ENCODE data around the gene KCNIP4. TPM values are rescaled to one million over a fixed set of nuclear protein-coding genes. Genes with fewer than 3 reads are reported as not detected.

The KCNIP4 gene
- total and polyA plus RNA-seq, 10 of the 15 experiments (the other 5 are each of a cell fraction or from before 2014, with no cell fraction given), result 0.03 to 0.23 (median 0.13) TPM; not detected in 7

- H3K9ac ChIP-seq (ENCODE audit: control insufficient read depth, insufficient read depth, low read length), result no peak overlapping the region
- POLR2A ChIA-PET, result no interaction called here
- BruUV-seq (replicated peaks), result no TSS peak
These were observed 1104.3 kb downstream of the KCNIP4 start for GRCh38 chr4:20844311-20844710.

More at GRCh38 chr4:20844311-20844710, 1104.3 kb downstream of the KCNIP4 start:
- intact Hi-C loops (cut with micrococcal nuclease; ENCODE audit: unreplicated experiment), result no loop called here
- Histone ChIP-seq H3K9me3 (replicated peaks; ENCODE audit: control insufficient read depth, insufficient read depth, low read length) (no peaks in the 10 kb centered on the region), H3K27me3 (replicated peaks in 1 of 2; ENCODE audit: control insufficient read depth in 2 of 2, insufficient read depth in 2 of 2, low read length in 1 of 2) (no peaks in the 10 kb centered on the region), H3K4me2 (ENCODE audit: control insufficient read depth, insufficient read depth) (no peak overlapping the region), H4K20me1 (ENCODE audit: control insufficient read depth, insufficient read depth) (no peaks in the 10 kb centered on the region), H3K4me1 (ENCODE audit: control insufficient read depth, insufficient read depth, low read length) (no peaks in the 10 kb centered on the region), H3K4me3 (no peak overlapping the region), H2AFZ (ENCODE audit: control insufficient read depth, low read depth, low read length) (no peak overlapping the region), H3K27ac (ENCODE audit: control insufficient read depth, insufficient read depth) (no peak overlapping the region), H3K79me2 (ENCODE audit: control insufficient read depth, insufficient read depth, low read length) (no peaks in the 10 kb centered on the region), H3K36me3 (ENCODE audit: control insufficient read depth in 2 of 2, insufficient read depth in 2 of 2, low read length in 1 of 2) (no peaks in the 10 kb centered on the region)
- no peak for ATAC-seq
- DNase-seq (ENCODE audit: low read depth, low spot score), result no peak
- ChIA-PET RAD21 (ENCODE audit: unreplicated experiment) (no interaction called here), CTCF (no interaction called here), SMC1A (ENCODE audit: uncharacterized antibody, unreplicated experiment) (no interaction called here)
- 17% methylated on average over 4 of the region's 4 CpGs for WGBS (ENCODE audit: insufficient coverage, insufficient replicate concordance, low lambda C conversion rate, missing lambda C conversion rate)
- no peak for TF ChIP-seq NBN (IDR thresholded peaks at IDR 0.05)
- TF ChIP-seq ZNF274 (IDR thresholded peaks at IDR 0.05; ENCODE audit: insufficient read depth, insufficient read length), result no peak
- no peak for TF ChIP-seq RUNX3 (IDR thresholded peaks at IDR 0.05; ENCODE audit: low read length)
- no peak for TF ChIP-seq TCF12 (IDR thresholded peaks at IDR 0.05; ENCODE audit: low read depth, low read length)
- TF ChIP-seq MAX (IDR thresholded peaks at IDR 0.05; ENCODE audit: low read depth, low read length), result no peak
- no peak for TF ChIP-seq POLR2A (IDR thresholded peaks at IDR 0.05; ENCODE audit: low read depth, low read length)
- TF ChIP-seq BCLAF1 (IDR thresholded peaks at IDR 0.05), result no peak
- no peak for TF ChIP-seq CHD1 (IDR thresholded peaks at IDR 0.05; ENCODE audit: low read depth, low read length)
- TF ChIP-seq ZBED1 (IDR thresholded peaks at IDR 0.05; ENCODE audit: borderline replicate concordance), result no peak
- TF ChIP-seq FOXM1 (IDR thresholded peaks at IDR 0.05; ENCODE audit: low read depth, low read length), result no peak
- no peak for TF ChIP-seq ZBTB33 (IDR thresholded peaks at IDR 0.05)
- no peak for TF ChIP-seq ZNF384 (IDR thresholded peaks at IDR 0.05; ENCODE audit: borderline replicate concordance, low read depth, low read length)
- TF ChIP-seq EED (IDR thresholded peaks at IDR 0.05; ENCODE audit: low read depth), result no peak
- no peak for TF ChIP-seq PML (IDR thresholded peaks at IDR 0.05; ENCODE audit: low read length)
- TF ChIP-seq ZNF217 (IDR thresholded peaks at IDR 0.05), result no peak
- no peak for TF ChIP-seq RB1 (IDR thresholded peaks at IDR 0.05; ENCODE audit: borderline replicate concordance)
- TF ChIP-seq PBX3 (IDR thresholded peaks at IDR 0.05; ENCODE audit: insufficient replicate concordance, low read depth, low read length), result no peak
- TF ChIP-seq ATF7 (IDR thresholded peaks at IDR 0.05; ENCODE audit: low read depth), result no peak
- TF ChIP-seq BHLHE40 (IDR thresholded peaks at IDR 0.05; ENCODE audit: borderline replicate concordance in 1 of 2, low read depth in 2 of 2, low read length in 1 of 2), result no peak
- TF ChIP-seq EP300 (IDR thresholded peaks at IDR 0.05; ENCODE audit: borderline replicate concordance in 1 of 2, control insufficient read depth in 1 of 2, low read depth in 2 of 2, low read length in 2 of 2), result no peak
- FAIRE-seq, result no peak
- in situ Hi-C loops (cut with MboI), result no loop called here

Measured in GM12878 (cell line).